ENCODE measurements around the gene PTPRC. TPM values are rescaled to one million over a fixed set of nuclear protein-coding genes. Genes with fewer than 3 reads are reported as not detected.
A peak's percentile ranks its signal among the peaks of the same experiment; 100 is the strongest.

Gene PTPRC
- total RNA-seq, 3 donors from 2014 or later (not counting 1 experiment from before 2014, with no cell fraction given) = 1,142 to 1,334 (median 1,200) TPM

GRCh38 chr1:198656500-198656932, 17.7 kb downstream of the PTPRC start:
- ATAC-seq (peak; percentile 43 to 78 (median 64)), DNase-seq (peak; percentile 58 to 92)
- no peaks in the 10 kb centered on the region for H3K9me3 Mint-ChIP-seq
- TF ChIP-seq CTCF (IDR thresholded peaks at IDR 0.05) = no peak
- Histone ChIP-seq H3K4me3 (ENCODE audit: low read length) (no peak overlapping the region), H3K27me3 (ENCODE audit: control insufficient read depth, insufficient read depth, low read length) (no peaks in the 10 kb centered on the region), H3K9me3 (ENCODE audit: control insufficient read depth, insufficient read depth, low read length) (no peaks in the 10 kb centered on the region), H3K27ac (ENCODE audit: low read length) (peak overlapping the region; percentile 86), H3K36me3 (ENCODE audit: control insufficient read depth, insufficient read depth, low read length) (peaks cover 41% of the 10 kb centered on the region), H3K4me1 (ENCODE audit: control insufficient read depth, insufficient read depth, low read length) (peaks cover 22% of the 10 kb centered on the region)
- H3K27ac Mint-ChIP-seq = peak overlapping the region; percentile 90 to 94
- peak overlapping the region; percentile 83 for H3K4me3 Mint-ChIP-seq
- H3K4me1 Mint-ChIP-seq = peaks cover 61 to 63% of the 10 kb centered on the region in 2 donors
- intact Hi-C loops (cut with micrococcal nuclease) = loop anchor here (2.0 to 5.0 kb wide), 2 partner anchors 14 to 34 kb away; no protein-coding TSS in a partner anchor
- H3K36me3 Mint-ChIP-seq = no peaks in the 10 kb centered on the region
- no peaks in the 10 kb centered on the region for H3K27me3 Mint-ChIP-seq (ENCODE audit: low read depth in 2 of 2)
- 0% methylated on average over 4 of the region's 4 CpGs for WGBS (ENCODE audit: insufficient coverage)

- peak; percentile 39 to 66 (median 55) for ATAC-seq
- peaks cover 61 to 63% of the 10 kb centered on the region in 2 donors for H3K4me1 Mint-ChIP-seq
- Histone ChIP-seq H3K36me3 (ENCODE audit: control insufficient read depth, insufficient read depth, low read length) (peaks cover 44% of the 10 kb centered on the region), H3K27ac (ENCODE audit: low read length) (peak overlapping the region; percentile 88), H3K9me3 (ENCODE audit: control insufficient read depth, insufficient read depth, low read length) (no peaks in the 10 kb centered on the region), H3K4me3 (ENCODE audit: low read length) (peak overlapping the region; percentile 2), H3K27me3 (ENCODE audit: control insufficient read depth, insufficient read depth, low read length) (no peaks in the 10 kb centered on the region), H3K4me1 (ENCODE audit: control insufficient read depth, insufficient read depth, low read length) (peaks cover 22% of the 10 kb centered on the region)
- H3K4me3 Mint-ChIP-seq = peak overlapping the region; percentile 85
- no peak for TF ChIP-seq CTCF (IDR thresholded peaks at IDR 0.05)
- intact Hi-C loops (cut with micrococcal nuclease) = loop anchor here (1.0 to 5.0 kb wide), 3 partner anchors 15 to 35 kb away; no protein-coding TSS in a partner anchor
- H3K9me3 Mint-ChIP-seq = no peaks in the 10 kb centered on the region
- 0% methylated on average over 3 of the region's 3 CpGs for WGBS (ENCODE audit: insufficient coverage)
- no peaks in the 10 kb centered on the region for H3K36me3 Mint-ChIP-seq
- H3K27me3 Mint-ChIP-seq (ENCODE audit: low read depth in 2 of 2) = no peaks in the 10 kb centered on the region
- peak in 1 of 2 donors; percentile 81 for DNase-seq
- peak overlapping the region; percentile 90 to 94 for H3K27ac Mint-ChIP-seq
Observed at GRCh38 chr1:198657550-198658064, 18.8 kb downstream of the PTPRC start.

GRCh38 chr1:198660341-198661261, 21.8 kb downstream of the PTPRC start:
- Mint-ChIP-seq H3K4me3 (peak overlapping the region; percentile 80), H3K4me1 (peaks cover 76 to 81% of the 10 kb centered on the region in 2 donors), H3K27me3 (ENCODE audit: low read depth in 2 of 2) (no peaks in the 10 kb centered on the region), H3K36me3 (peaks cover 8% of the 10 kb centered on the region), H3K27ac (peak overlapping the region; percentile 90 to 94), H3K9me3 (no peaks in the 10 kb centered on the region)
- no peak for TF ChIP-seq CTCF (IDR thresholded peaks at IDR 0.05)
- peaks cover 36% of the 10 kb centered on the region for H3K4me1 ChIP-seq (ENCODE audit: control insufficient read depth, insufficient read depth, low read length)
- peak; percentile 41 to 69 for DNase-seq
- 24% methylated on average over 1 of the region's 1 CpG for WGBS (ENCODE audit: insufficient coverage)
- no peak overlapping the region for H3K4me3 ChIP-seq (ENCODE audit: low read length)
- H3K27ac ChIP-seq (ENCODE audit: low read length) = peak overlapping the region; percentile 71
- intact Hi-C loops (cut with micrococcal nuclease) = loop anchor here (1.0 to 10.0 kb wide), 2 partner anchors 9 to 274 kb away; no protein-coding TSS in a partner anchor
- H3K9me3 ChIP-seq (ENCODE audit: control insufficient read depth, insufficient read depth, low read length) = no peaks in the 10 kb centered on the region
- H3K36me3 ChIP-seq (ENCODE audit: control insufficient read depth, insufficient read depth, low read length) = peaks cover 40% of the 10 kb centered on the region
- peak; percentile 46 to 68 (median 64) for ATAC-seq
- no peaks in the 10 kb centered on the region for H3K27me3 ChIP-seq (ENCODE audit: control insufficient read depth, insufficient read depth, low read length)

Data from natural killer cell (primary cell).